NCI-H1092 (cell line): ENCODE data around the gene COX4I1.

Source experiments
- DNase-seq: peaks from one replicate; lab custom pipeline; 2025; lab: John Stamatoyannopoulos, UW

Gene COX4I1

GRCh38 chr16:85840801-85841200, 41.3 kb downstream of the COX4I1 start:
- no peak for DNase-seq

- no peak for DNase-seq
Observed at GRCh38 chr16:85842435-85842834, 42.9 kb downstream of the COX4I1 start.

- DNase-seq, result no peak
Observed at GRCh38 chr16:85842848-85843247, 43.4 kb downstream of the COX4I1 start.

GRCh38 chr16:85843471-85844168, 44.1 kb downstream of the COX4I1 start:
- DNase-seq, result no peak

GRCh38 chr16:85844169-85844481, 44.6 kb downstream of the COX4I1 start:
- no peak for DNase-seq

GRCh38 chr16:85844786-85845185, 45.3 kb downstream of the COX4I1 start:
- no peak for DNase-seq

- no peak for DNase-seq
Observed at GRCh38 chr16:85845266-85845665, 45.8 kb downstream of the COX4I1 start.

- no peak for DNase-seq
Observed at GRCh38 chr16:85846461-85846860, 47.0 kb downstream of the COX4I1 start.

- no peak for DNase-seq
Observed at GRCh38 chr16:85847036-85847435, 47.5 kb downstream of the COX4I1 start.

- no peak for DNase-seq
Observed at GRCh38 chr16:85847681-85848601, 48.4 kb downstream of the COX4I1 start.

- no peak for DNase-seq
Observed at GRCh38 chr16:85848986-85849385, 49.5 kb downstream of the COX4I1 start.

GRCh38 chr16:85849388-85849787, 49.9 kb downstream of the COX4I1 start:
- DNase-seq, result no peak

GRCh38 chr16:85850344-85850880, 50.9 kb downstream of the COX4I1 start:
- DNase-seq, result no peak

GRCh38 chr16:85851034-85851785, 51.7 kb downstream of the COX4I1 start:
- DNase-seq, result no peak

- no peak for DNase-seq
Observed at GRCh38 chr16:85853547-85854545, 54.4 kb downstream of the COX4I1 start.

GRCh38 chr16:85854935-85855334, 55.4 kb downstream of the COX4I1 start:
- no peak for DNase-seq

- no peak for DNase-seq
Observed at GRCh38 chr16:85856079-85856478, 56.6 kb downstream of the COX4I1 start.

- DNase-seq, result no peak
Observed at GRCh38 chr16:85856585-85856984, 57.1 kb downstream of the COX4I1 start.
